ENCODE data around the gene RAB27B.

The RAB27B gene

GRCh38 chr18:54931152-54931551, 102.9 kb downstream of the RAB27B start:
- no peak for DNase-seq (ENCODE audit: low read depth)
- no peak overlapping the region for H3K4me3 ChIP-seq (ENCODE audit: low read length)
- TF ChIP-seq, protein P1, sequence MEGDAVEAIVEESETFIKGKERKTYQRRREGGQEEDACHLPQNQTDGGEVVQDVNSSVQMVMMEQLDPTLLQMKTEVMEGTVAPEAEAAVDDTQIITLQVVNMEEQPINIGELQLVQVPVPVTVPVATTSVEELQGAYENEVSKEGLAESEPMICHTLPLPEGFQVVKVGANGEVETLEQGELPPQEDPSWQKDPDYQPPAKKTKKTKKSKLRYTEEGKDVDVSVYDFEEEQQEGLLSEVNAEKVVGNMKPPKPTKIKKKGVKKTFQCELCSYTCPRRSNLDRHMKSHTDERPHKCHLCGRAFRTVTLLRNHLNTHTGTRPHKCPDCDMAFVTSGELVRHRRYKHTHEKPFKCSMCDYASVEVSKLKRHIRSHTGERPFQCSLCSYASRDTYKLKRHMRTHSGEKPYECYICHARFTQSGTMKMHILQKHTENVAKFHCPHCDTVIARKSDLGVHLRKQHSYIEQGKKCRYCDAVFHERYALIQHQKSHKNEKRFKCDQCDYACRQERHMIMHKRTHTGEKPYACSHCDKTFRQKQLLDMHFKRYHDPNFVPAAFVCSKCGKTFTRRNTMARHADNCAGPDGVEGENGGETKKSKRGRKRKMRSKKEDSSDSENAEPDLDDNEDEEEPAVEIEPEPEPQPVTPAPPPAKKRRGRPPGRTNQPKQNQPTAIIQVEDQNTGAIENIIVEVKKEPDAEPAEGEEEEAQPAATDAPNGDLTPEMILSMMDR (IDR thresholded peaks at IDR 0.05; ENCODE audit: insufficient read depth, low read depth, low read length, missing control alignments) = no peak

- no peak overlapping the region for H3K4me3 ChIP-seq (ENCODE audit: low read length)
- DNase-seq (ENCODE audit: low read depth) = no peak
- TF ChIP-seq, protein P1 (IDR thresholded peaks at IDR 0.05; ENCODE audit: insufficient read depth, low read depth, low read length, missing control alignments) = no peak
Measured at GRCh38 chr18:54932472-54932871, 104.2 kb downstream of the RAB27B start.

DNA sequence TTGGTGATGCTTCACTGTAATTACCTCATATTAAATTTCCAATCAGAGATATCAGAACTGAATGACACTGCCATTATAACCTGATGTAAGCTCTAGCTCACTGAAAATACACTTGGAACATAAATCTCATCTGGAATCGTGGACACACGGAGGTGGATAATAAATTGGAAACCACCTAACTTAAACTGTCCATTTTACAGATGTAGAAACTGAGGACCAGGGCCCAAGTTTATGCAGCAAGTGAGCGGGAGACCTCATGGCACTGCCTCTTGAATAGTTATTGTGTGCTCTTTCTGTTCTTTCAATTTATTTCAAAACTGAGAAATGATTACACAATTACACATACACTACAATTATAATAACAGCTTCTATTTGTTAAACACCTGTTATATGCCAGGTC, 110.2 kb downstream of the RAB27B start:
- no peak for DNase-seq (ENCODE audit: low read depth)
- TF ChIP-seq, protein P1 (IDR thresholded peaks at IDR 0.05; ENCODE audit: insufficient read depth, low read depth, low read length, missing control alignments) = no peak
- no peak overlapping the region for H3K4me3 ChIP-seq (ENCODE audit: low read length)

DNA sequence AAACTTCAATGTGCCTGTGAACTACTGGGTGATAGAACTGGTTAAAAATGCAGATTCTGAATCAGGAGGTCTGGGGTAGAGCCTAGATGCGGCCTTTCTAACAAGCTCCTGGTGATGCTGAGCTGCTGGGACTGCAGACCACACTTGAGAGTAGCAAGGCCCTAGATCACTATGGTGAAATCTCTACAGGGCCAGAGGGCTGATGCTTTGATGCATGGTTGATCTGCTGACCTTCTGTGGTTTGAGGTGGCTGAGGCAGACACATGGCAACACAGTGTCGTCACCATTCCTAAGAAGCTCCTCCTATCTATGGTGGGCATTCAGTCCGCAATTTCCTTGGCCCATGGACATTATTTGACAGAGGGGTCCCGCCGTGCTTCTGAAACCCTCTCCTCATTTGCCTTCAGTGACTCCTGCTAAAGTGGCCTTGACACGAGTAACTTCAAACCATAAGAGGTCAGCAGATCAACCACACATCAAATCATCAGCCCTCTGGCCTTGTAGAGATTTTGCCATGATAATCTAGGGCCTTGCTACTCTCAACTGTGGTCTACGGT, 111.2 kb downstream of the RAB27B start:
- no peak for DNase-seq (ENCODE audit: low read depth)
- no peak overlapping the region for H3K4me3 ChIP-seq (ENCODE audit: low read length)
- TF ChIP-seq, protein P1 (IDR thresholded peaks at IDR 0.05; ENCODE audit: insufficient read depth, low read depth, low read length, missing control alignments) = no peak

DNA sequence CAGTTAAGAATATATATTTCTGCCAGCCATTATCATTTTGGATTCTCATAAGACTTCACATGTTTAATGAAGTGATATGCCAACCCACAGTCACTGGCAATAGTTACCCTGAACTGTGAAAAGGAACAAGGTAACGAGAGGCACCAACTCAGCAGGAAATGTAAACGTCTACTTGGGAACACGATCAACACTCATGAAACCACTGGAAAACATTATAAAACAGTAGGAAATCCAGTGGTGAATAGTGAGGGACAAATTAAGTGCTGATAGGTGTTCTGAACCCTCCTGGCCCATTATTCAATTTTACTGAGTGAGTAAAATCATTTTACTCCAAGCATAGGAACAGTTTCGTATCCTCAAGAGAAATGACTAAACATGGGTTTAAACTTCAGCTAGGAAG, 113.9 kb downstream of the RAB27B start:
- no peak for DNase-seq (ENCODE audit: low read depth)
- H3K4me3 ChIP-seq (ENCODE audit: low read length) = no peak overlapping the region
- TF ChIP-seq, protein P1 (IDR thresholded peaks at IDR 0.05; ENCODE audit: insufficient read depth, low read depth, low read length, missing control alignments) = no peak

- TF ChIP-seq, protein P1 (IDR thresholded peaks at IDR 0.05; ENCODE audit: insufficient read depth, low read depth, low read length, missing control alignments) = no peak
- no peak overlapping the region for H3K4me3 ChIP-seq (ENCODE audit: low read length)
- no peak for DNase-seq (ENCODE audit: low read depth)
Measured at GRCh38 chr18:54942569-54942968, 114.3 kb downstream of the RAB27B start.
